ENCODE data around the gene IGFLR1. TPM values are rescaled to one million over a fixed set of nuclear protein-coding genes. Genes with fewer than 3 reads are reported as not detected.

The IGFLR1 gene
- total RNA-seq, 2 donors from 2014 or later, result 6.0 to 11.2 TPM

GRCh38 chr19:35757231-35757748 lies 15.0 kb upstream of the IGFLR1 start:
- Histone ChIP-seq H3K4me1 (peaks cover 29% of the 10 kb centered on the region), H3K9me3 (no peaks in the 10 kb centered on the region), H3K27me3 (no peaks in the 10 kb centered on the region), H3K4me3 (no peak overlapping the region), H3K36me3 (replicated peaks in 1 of 2; ENCODE audit: insufficient read depth in 1 of 2, low read depth in 2 of 2) (peaks cover 0 to 9% of the 10 kb centered on the region in 2 donors), H3K27ac (peak overlapping the region; percentile 77 to 94 (median 90))
- peak; percentile 5 for ATAC-seq
- TF ChIP-seq CTCF (IDR thresholded peaks at IDR 0.05) (no peak), POLR2A (IDR thresholded peaks at IDR 0.05) (no peak)
- intact Hi-C loops (cut with DNase I), result no loop called here
- 14 to 17% methylated on average over 18 to 19 of the region's 19 CpGs for WGBS, 2 donors
- peak; percentile 59 to 76 (median 70) for DNase-seq

- peak within 1 kb of the TSS in 1 of 2 donors; percentile 74 for H3K4me3 ChIP-seq
- WGBS, 2 donors, result 29 to 38% methylated on average over 10 to 50 of the region's 52 CpGs
- peak within 1 kb of the TSS; percentile 77 to 94 (median 90) for H3K27ac ChIP-seq
- peaks cover 29% of the 10 kb centered on the region for H3K4me1 ChIP-seq
- H3K9me3 ChIP-seq, result no peaks in the 10 kb centered on the region
- intact Hi-C loops (cut with DNase I), result no loop called here
- peaks cover 0 to 7% of the 10 kb centered on the region in 2 donors for H3K36me3 ChIP-seq (replicated peaks in 1 of 2; ENCODE audit: insufficient read depth in 1 of 2, low read depth in 2 of 2)
- no peak for ATAC-seq
- no peak for TF ChIP-seq CTCF (IDR thresholded peaks at IDR 0.05)
- TF ChIP-seq POLR2A (IDR thresholded peaks at IDR 0.05), result peak in 2 of 3 donors; percentile 57 to 63
- peak in 2 of 4 donors; percentile 49 to 50 for DNase-seq
- H3K27me3 ChIP-seq, result no peaks in the 10 kb centered on the region
Observed at GRCh38 chr19:35756377-35757230, 14.4 kb upstream of the IGFLR1 start, which contains the start of gene HSPB6. TSS of gene HSPB6 (minus strand) at chr19:35757029. CDS start at chr19:35757008, 21 bp downstream.

GRCh38 chr19:35755550-35756376 lies 13.5 kb upstream of the IGFLR1 start:
- Histone ChIP-seq H3K27ac (peak overlapping the region; percentile 42 to 94 (median 84)), H3K4me3 (no peak overlapping the region), H3K9me3 (no peaks in the 10 kb centered on the region), H3K27me3 (no peaks in the 10 kb centered on the region), H3K36me3 (replicated peaks in 1 of 2; ENCODE audit: insufficient read depth in 1 of 2, low read depth in 2 of 2) (peaks cover 0 to 7% of the 10 kb centered on the region in 2 donors), H3K4me1 (peaks cover 29% of the 10 kb centered on the region)
- DNase-seq (peak; percentile 42 to 57 (median 55)), ATAC-seq (no peak)
- intact Hi-C loops (cut with DNase I), result no loop called here
- WGBS, 2 donors, result 64 to 83% methylated on average over 53 to 71 of the region's 74 CpGs
- TF ChIP-seq CTCF (IDR thresholded peaks at IDR 0.05) (no peak), POLR2A (IDR thresholded peaks at IDR 0.05) (no peak)

- no peak for ATAC-seq
- intact Hi-C loops (cut with DNase I), result no loop called here
- WGBS, 2 donors, result 75 to 83% methylated on average over 17 of the region's 17 CpGs
- no peaks in the 10 kb centered on the region for H3K27me3 ChIP-seq
- DNase-seq, result no peak
- H3K27ac ChIP-seq, result peak overlapping the region in 3 of 4 donors; percentile 19 to 56 (median 22)
- no peak overlapping the region for H3K4me3 ChIP-seq
- H3K4me1 ChIP-seq, result peaks cover 30% of the 10 kb centered on the region
- TF ChIP-seq POLR2A (IDR thresholded peaks at IDR 0.05), result no peak
- no peak for TF ChIP-seq CTCF (IDR thresholded peaks at IDR 0.05)
- no peaks in the 10 kb centered on the region for H3K9me3 ChIP-seq
- H3K36me3 ChIP-seq (replicated peaks in 1 of 2; ENCODE audit: insufficient read depth in 1 of 2, low read depth in 2 of 2), result peaks cover 0 to 7% of the 10 kb centered on the region in 2 donors
Observed at GRCh38 chr19:35755131-35755549, 12.9 kb upstream of the IGFLR1 start.
